Epidermal melanocyte (primary cell): ENCODE results near the gene DESI1.
"Not testable (repeated sequence)": the region's sequence is repeated elsewhere in the genome, so short reads cannot be mapped to it uniquely, and the experiment has no call there.

ENCODE experiments used
- DNase-seq: peaks from one replicate; pipeline ENCODE4 v3.0.0; 2011; ENCODE audit warnings: low spot score; ENCODE audit not compliant: insufficient read length

DESI1 gene

DNA sequence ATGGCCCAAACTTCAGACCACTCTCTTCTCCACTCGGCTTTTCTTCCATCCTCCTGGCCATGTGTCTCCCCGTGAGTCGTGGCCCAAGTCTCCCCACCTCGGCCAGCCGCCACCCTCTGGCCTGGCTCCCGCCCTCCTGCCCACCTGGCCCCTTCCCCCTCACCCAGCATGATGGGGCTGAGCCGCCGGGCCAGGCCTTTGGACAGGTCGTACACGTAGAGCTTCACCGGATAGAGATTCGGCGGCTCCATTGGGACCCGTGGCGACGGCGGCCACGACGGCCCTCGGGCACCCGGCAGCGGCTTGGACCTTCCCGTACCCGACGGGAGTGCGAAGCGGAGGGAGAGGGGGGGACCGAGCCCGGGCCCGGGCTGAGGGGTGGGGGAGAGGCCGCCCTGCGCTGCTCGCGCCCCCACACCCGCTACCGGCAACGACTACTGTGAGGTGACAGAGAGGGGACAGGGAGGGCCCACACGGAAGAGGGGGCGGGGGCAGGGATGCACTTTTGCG, at the start of gene DESI1:
TSS of gene DESI1 (minus strand) at position 455 of the 510 bp plus-strand sequence. CDS start at position 251, 204 bp downstream.
- DNase-seq = no peak

GRCh38 chr22:41668971-41669911, 48.4 kb upstream of the DESI1 start:
- no peak for DNase-seq

DNA sequence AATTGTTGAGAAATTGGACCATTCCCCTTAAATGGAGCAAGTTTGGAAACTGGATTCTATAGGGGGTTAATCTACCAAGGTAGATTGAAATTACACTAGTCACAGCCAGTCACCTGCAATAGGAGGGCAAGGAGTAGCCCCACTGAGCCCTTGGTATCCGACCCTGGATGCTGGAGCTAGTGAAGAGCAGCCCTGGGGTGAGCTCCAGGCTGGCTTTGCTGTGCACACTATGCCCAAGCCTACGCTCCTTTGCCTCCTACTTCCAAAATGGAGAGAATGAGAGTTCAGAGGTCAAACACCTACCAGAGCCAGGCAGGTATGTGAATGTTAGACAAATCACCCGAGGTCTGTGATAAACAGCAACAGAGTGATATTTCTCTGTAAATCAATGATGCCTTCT, 44.1 kb upstream of the DESI1 start:
- no peak for DNase-seq

DNA sequence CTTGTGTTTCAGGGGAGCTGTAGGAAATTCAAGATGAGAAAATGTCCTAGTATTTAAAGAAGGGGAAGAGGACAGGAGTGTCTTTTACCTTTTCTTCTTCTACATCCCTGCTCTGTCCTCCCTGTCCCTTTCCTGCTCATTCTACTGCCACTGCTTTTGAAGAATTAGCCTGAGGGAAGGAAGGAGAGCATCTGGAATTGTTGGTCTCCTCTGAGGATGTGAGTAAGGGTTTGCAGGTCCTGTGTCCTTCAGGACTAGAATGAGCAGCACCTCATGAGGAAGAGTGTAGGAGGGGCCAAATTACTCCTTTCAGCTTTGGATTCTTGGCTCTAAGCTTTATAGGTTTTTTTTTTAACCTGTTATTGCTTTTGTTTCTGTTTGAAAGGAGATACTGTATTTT, 43.6 kb upstream of the DESI1 start:
- DNase-seq = no peak

DNA sequence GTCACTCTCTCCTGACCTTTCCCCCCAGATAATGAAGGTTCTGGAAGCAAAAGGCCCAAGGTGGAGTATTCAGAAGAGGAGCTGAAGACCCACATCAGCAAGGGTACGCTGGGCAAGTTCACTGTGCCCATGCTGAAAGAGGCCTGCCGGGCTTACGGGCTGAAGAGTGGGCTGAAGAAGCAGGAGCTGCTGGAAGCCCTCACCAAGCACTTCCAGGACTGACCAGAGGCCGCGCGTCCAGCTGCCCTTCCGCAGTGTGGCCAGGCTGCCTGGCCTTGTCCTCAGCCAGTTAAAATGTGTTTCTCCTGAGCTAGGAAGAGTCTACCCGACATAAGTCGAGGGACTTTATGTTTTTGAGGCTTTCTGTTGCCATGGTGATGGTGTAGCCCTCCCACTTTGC, 42.8 kb upstream of the DESI1 start:
- not testable (repeated sequence) for DNase-seq

GRCh38 chr22:41661713-41662112, 40.9 kb upstream of the DESI1 start:
- DNase-seq = no peak

DNA sequence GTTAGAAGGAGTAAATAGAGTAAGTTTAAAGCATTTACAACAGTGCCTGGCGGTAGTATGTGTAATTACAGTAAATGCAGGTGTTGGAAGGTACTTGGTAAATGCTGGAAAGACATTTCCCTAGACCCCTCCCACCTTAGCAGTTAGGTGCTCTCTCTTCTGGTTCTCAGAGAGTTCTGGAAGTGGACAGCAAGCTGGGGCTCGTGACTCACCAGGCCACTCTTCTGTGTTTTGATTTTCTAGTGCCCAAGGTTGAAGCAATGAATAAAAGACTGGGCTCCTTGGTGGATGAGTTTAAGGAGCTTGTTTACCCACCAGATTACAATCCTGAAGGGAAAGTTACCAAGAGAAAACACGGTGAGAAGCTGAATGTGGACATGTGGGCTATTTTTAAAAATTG, 40.2 kb upstream of the DESI1 start:
- no peak for DNase-seq

- no peak for DNase-seq
Measured at GRCh38 chr22:41660416-41660815, 39.6 kb upstream of the DESI1 start.

DNA sequence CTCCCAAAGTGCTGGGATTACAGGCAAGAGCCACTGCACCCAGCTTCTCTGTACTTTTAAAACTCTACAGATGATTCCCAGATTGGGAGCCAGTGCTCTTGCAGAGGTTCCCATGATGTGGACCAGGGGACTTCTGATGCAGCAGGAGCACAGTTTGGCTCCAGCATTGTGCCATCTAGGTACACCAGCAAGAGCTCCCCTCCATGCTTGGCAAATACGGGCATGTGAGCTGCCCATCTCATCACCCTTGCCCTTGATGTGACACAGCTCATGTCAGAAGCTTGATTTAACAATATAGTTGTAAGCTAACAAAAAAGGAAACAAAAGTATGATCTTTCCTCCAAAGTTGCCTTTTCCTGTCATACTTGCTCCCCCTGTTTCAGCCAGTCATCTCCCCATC, 39.1 kb upstream of the DESI1 start:
- no peak for DNase-seq

GRCh38 chr22:41658869-41659268, 38.0 kb upstream of the DESI1 start:
- DNase-seq = no peak

DNA sequence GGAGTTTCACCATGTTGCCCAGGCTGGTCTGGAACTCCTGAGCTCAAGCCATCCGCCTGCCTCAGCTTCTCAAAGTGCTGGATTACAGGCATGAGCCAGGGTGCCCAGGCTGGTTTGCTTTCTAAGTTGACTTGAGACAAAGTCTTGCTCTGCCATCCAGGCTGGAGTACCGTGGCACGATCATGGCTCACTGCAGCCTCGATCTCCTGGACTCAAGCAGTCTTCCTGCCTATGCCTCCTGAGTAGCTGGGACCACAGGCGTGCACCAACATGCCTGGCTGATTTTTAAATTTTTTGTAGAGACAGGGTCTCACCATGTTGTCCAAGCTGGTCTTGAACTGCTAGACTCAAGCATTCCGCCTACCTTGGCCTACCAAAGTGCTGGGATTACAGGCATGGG, 36.9 kb upstream of the DESI1 start:
- DNase-seq = no peak

DNA sequence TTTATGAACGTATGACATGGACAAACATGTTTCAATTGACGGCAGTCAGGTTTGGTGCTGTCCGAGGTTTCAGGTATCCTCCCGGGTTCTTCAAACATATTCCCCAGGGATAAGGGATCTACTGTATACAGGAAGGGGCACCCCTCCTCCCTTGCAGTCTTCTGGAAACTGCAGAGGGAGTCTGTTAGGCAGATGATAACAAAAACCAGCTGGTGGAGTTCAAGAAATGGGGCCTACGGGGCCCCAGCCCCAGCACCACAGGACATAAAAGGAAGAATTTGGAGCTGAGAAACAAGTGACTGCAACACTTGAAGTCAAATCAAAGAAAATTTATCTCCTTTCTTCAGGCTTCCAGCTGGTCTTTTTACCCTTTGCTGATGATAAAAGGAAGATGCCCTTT, 35.7 kb upstream of the DESI1 start:
- no peak for DNase-seq

DNA sequence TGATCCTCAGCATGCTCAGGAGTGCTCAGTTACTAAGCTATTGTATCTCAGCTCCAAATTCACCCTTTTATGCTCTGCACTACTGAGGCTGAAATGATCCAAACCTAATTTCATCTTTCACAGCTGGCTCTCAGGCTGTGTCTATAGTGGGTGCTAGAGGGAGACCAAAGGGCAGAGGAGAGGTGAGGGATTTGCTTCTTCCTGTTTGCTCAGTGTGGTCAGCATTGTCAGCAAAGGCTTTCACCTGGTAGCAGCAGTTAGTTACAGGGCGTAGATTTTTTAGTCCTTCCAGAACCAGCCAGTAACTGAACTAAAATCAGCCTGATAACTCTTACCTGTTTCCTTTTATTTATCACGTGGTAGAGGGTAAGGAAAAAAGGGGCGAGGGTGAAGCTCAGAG, 33.5 kb upstream of the DESI1 start:
- DNase-seq = no peak

- DNase-seq = no peak
Measured at GRCh38 chr22:41650821-41651220, 30.0 kb upstream of the DESI1 start.

DNA sequence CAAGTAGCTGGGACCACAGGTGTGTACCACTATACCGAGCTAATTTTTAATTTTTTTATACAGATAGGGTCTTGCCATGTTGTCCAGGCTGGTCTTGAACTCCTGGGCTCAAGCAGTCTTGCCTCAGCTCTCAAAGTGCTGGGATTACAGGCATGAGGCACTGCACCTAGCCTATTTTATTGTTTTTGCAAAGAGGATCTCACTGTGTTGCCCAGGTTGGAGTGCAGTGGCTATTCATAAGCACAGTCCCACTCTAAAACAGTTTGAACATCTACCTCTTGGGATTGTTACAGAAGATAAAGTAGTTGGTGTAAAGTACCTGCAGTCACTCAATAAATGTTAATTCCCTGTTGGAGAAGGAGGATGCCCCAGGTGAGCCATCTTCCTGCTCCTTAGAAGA, 29.4 kb upstream of the DESI1 start:
- DNase-seq = no peak

GRCh38 chr22:41648432-41648831, 27.6 kb upstream of the DESI1 start:
- no peak for DNase-seq

DNA sequence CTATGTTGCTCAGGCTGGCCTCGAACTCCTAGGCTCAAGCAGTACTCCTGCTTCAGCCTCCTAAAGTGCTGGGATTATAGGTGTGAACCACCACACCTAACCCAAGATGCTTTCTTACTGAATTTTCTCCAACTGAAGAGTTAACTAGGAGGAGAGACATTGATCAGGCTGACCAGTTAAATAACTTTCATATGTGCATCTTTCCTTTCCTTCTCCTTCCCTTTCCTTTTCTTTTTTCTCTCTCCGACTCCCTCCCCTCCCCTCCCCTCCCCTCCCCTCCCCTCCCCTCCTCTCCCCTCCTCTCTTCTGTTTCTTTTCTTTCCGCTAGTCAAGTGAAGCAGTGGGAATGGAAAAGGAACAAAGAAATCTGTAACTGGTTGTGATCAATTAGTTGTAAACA, 26.9 kb upstream of the DESI1 start:
- DNase-seq = no peak

- no peak for DNase-seq
Measured at GRCh38 chr22:41642331-41643110, 21.7 kb upstream of the DESI1 start.

DNA sequence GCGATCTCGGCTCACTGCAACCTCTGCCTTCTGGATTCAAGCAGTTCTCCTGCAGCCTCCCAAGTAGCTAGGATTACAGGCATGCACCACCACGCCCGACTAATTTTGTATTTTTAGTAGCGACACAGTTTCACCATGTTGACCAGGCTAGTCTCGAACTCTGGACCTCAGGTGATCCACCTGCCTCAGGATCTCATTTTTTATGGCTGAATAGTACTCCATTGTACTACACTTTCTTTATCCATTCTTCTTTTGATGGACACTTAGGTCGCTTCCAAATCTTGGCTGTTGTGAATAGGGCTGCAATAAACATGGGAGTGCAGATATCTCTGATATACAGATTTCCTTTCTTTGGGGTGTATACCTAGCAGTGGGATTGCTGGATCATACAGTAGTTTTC, 21.0 kb upstream of the DESI1 start:
- DNase-seq = no peak

GRCh38 chr22:41638748-41639147, 17.9 kb upstream of the DESI1 start:
- no peak for DNase-seq

GRCh38 chr22:41638124-41638523, 17.3 kb upstream of the DESI1 start:
- no peak for DNase-seq

DNA sequence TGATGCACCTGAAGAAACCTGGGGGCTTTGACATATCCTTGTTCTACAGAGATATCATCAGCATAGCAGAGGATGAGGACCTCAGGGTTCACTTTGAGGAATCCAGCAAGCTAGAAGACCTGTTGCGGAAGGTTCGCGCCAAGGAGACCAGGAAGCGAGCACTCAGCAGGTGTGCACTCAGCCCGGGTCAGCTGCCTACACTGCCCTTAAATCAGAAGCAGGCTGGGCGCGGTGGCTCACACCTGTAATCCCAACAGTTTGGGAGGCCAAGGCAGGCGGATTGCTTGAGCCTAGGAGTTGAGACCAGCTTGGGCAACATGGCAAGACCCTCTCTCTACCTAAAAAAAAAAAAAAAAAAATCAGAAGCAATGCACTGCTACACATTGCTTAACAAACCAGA, 16.8 kb upstream of the DESI1 start:
- not testable (repeated sequence) for DNase-seq
